NB4 (cell line): Measurements from ENCODE around the gene NPL.

Source experiments
- DNase-seq: peaks from one replicate; pipeline ENCODE4 v3.0.0; 2010; ENCODE audit warnings: low read depth
- H3K4me3 ChIP-seq: one replicate; pipeline ENCODE4 v1.5.1; 2011; ENCODE audit warnings: mild to moderate bottlenecking, low read depth, low read length, moderate library complexity
- CTCF ChIP-seq: IDR thresholded peaks from one replicate; pipeline ENCODE4 v1.5.1; 2012; ENCODE audit warnings: low read depth, low read length
- MAX ChIP-seq: IDR thresholded peaks from 2 replicates; pipeline ENCODE4 v1.6.1; 2011; ENCODE audit warnings: low read depth, low read length
- MYC ChIP-seq: IDR thresholded peaks from 2 replicates; pipeline ENCODE4 v1.6.1; 2011; ENCODE audit warnings: low read depth, low read length
- POLR2A ChIP-seq: IDR thresholded peaks from 2 replicates; pipeline ENCODE4 v1.6.1; 2011; ENCODE audit warnings: mild to moderate bottlenecking; ENCODE audit not compliant: insufficient read length; ENCODE audit errors: extremely low read depth

The NPL gene

GRCh38 chr1:182764029-182764727, 25.4 kb upstream of the NPL start:
- no peak for DNase-seq
- TF ChIP-seq POLR2A: no peak
- no peak for TF ChIP-seq MAX
- H3K4me3 ChIP-seq: no peak overlapping the region

- H3K4me3 ChIP-seq: no peak overlapping the region
- DNase-seq: no peak
- no peak for TF ChIP-seq MYC
- no peak for TF ChIP-seq CTCF
- TF ChIP-seq MAX: no peak
- TF ChIP-seq POLR2A: no peak
These were observed 24.2 kb upstream of the NPL start for GRCh38 chr1:182765391-182765790.

- no peak for DNase-seq
- no peak overlapping the region for H3K4me3 ChIP-seq
- no peak for TF ChIP-seq MYC
- no peak for TF ChIP-seq CTCF
- TF ChIP-seq MAX: no peak
- TF ChIP-seq POLR2A: no peak
These were observed 23.5 kb upstream of the NPL start for GRCh38 chr1:182766050-182766449.

- no peak overlapping the region for H3K4me3 ChIP-seq
- DNase-seq: no peak
- no peak for TF ChIP-seq POLR2A
- no peak for TF ChIP-seq CTCF
- no peak for TF ChIP-seq MAX
- TF ChIP-seq MYC: no peak
These were observed 22.5 kb upstream of the NPL start for GRCh38 chr1:182766881-182767645.

GRCh38 chr1:182768963-182769362, 20.6 kb upstream of the NPL start:
- no peak overlapping the region for H3K4me3 ChIP-seq
- no peak for TF ChIP-seq POLR2A
- no peak for TF ChIP-seq MYC
- no peak for TF ChIP-seq CTCF
- TF ChIP-seq MAX: no peak
- no peak for DNase-seq

- no peak overlapping the region for H3K4me3 ChIP-seq
- DNase-seq: no peak
- no peak for TF ChIP-seq POLR2A
- no peak for TF ChIP-seq MAX
- TF ChIP-seq CTCF: no peak
- TF ChIP-seq MYC: no peak
These were observed 19.3 kb upstream of the NPL start for GRCh38 chr1:182770232-182770631.
